Mesothelial cell of epicardium (in vitro differentiated cells): ENCODE data around the gene CP. TPM values are rescaled to one million over a fixed set of nuclear protein-coding genes. Genes with fewer than 3 reads are reported as not detected.

Experiments used
- DNase-seq, 2 experiments: peaks; one replicate each; pipeline ENCODE4 v3.0.0; 2021; ENCODE audit warnings: low spot score in 2 of 2; ENCODE audit not compliant: unreplicated experiment in 2 of 2
- H3K27ac Mint-ChIP-seq: 2 replicates; pipeline ENCODE4 v1.8.0; 2021; ENCODE audit warnings: mixed read lengths
- H3K27me3 Mint-ChIP-seq: 2 replicates; pipeline ENCODE4 v1.8.0; 2021; ENCODE audit warnings: low read depth, mixed read lengths
- H3K36me3 Mint-ChIP-seq: 2 replicates; pipeline ENCODE4 v1.8.0; 2021; ENCODE audit warnings: mixed read lengths
- H3K4me1 Mint-ChIP-seq: 2 replicates; pipeline ENCODE4 v1.8.0; 2021; ENCODE audit warnings: mixed read lengths
- H3K4me3 Mint-ChIP-seq: 2 replicates; pipeline ENCODE4 v1.8.0; 2021; ENCODE audit warnings: mild to moderate bottlenecking, moderate library complexity, mixed read lengths
- H3K9me3 Mint-ChIP-seq: 2 replicates; pipeline ENCODE4 v1.8.0; 2021; ENCODE audit warnings: mixed read lengths
- CTCF ChIP-seq: fragments of 200-600 bp; sonication (generic); IDR thresholded peaks from one replicate; pipeline ENCODE4 v1.5.0; 2021; ENCODE audit warnings: antibody characterized with exemption; ENCODE audit not compliant: unreplicated experiment
- total RNA-seq: library from RNA; stranded (reverse); gene quantifications from 3 replicates; pipeline ENCODE4 v1.2.1, GENCODE V29; 2021

CP gene
- total RNA-seq, 1 donor from 2014 or later, result 22.6 TPM

GRCh38 chr3:149179220-149179619 lies 42.4 kb downstream of the CP start:
- DNase-seq, result no peak
- no peak overlapping the region for H3K4me3 Mint-ChIP-seq
- peaks cover 32% of the 10 kb centered on the region for H3K36me3 Mint-ChIP-seq
- peaks cover 9% of the 10 kb centered on the region for H3K9me3 Mint-ChIP-seq
- no peak overlapping the region for H3K27ac Mint-ChIP-seq
- H3K27me3 Mint-ChIP-seq, result no peaks in the 10 kb centered on the region
- TF ChIP-seq CTCF, result no peak
- H3K4me1 Mint-ChIP-seq, result peaks cover 5% of the 10 kb centered on the region

GRCh38 chr3:149177122-149177521 lies 44.5 kb downstream of the CP start:
- Mint-ChIP-seq H3K27me3 (no peaks in the 10 kb centered on the region), H3K9me3 (peaks cover 12% of the 10 kb centered on the region), H3K4me3 (no peak overlapping the region), H3K27ac (no peak overlapping the region), H3K36me3 (peaks cover 47% of the 10 kb centered on the region), H3K4me1 (peaks cover 7% of the 10 kb centered on the region)
- no peak for DNase-seq
- TF ChIP-seq CTCF, result no peak

- H3K4me3 Mint-ChIP-seq, result no peak overlapping the region
- no peak for TF ChIP-seq CTCF
- DNase-seq, result no peak
- H3K27me3 Mint-ChIP-seq, result no peaks in the 10 kb centered on the region
- H3K4me1 Mint-ChIP-seq, result peaks cover 7% of the 10 kb centered on the region
- no peak overlapping the region for H3K27ac Mint-ChIP-seq
- peaks cover 12% of the 10 kb centered on the region for H3K9me3 Mint-ChIP-seq
- H3K36me3 Mint-ChIP-seq, result peaks cover 59% of the 10 kb centered on the region
Observed at GRCh38 chr3:149174901-149175300, 46.7 kb downstream of the CP start.

- Mint-ChIP-seq H3K27ac (no peak overlapping the region), H3K36me3 (peaks cover 54% of the 10 kb centered on the region), H3K27me3 (no peaks in the 10 kb centered on the region), H3K4me3 (no peak overlapping the region), H3K4me1 (peaks cover 7% of the 10 kb centered on the region), H3K9me3 (peaks cover 3% of the 10 kb centered on the region)
- TF ChIP-seq CTCF, result no peak
- DNase-seq, result no peak
Observed at GRCh38 chr3:149170672-149171071, 51.0 kb downstream of the CP start.

- Mint-ChIP-seq H3K27ac (no peak overlapping the region), H3K27me3 (no peaks in the 10 kb centered on the region), H3K4me1 (no peaks in the 10 kb centered on the region), H3K4me3 (no peak overlapping the region), H3K9me3 (no peaks in the 10 kb centered on the region), H3K36me3 (peaks cover 48% of the 10 kb centered on the region)
- DNase-seq, result no peak
- no peak for TF ChIP-seq CTCF
Observed at GRCh38 chr3:149167898-149168297, 53.7 kb downstream of the CP start.

GRCh38 chr3:149163066-149163465 lies 58.6 kb downstream of the CP start:
- no peak for DNase-seq
- Mint-ChIP-seq H3K27me3 (no peaks in the 10 kb centered on the region), H3K9me3 (no peaks in the 10 kb centered on the region), H3K4me1 (no peaks in the 10 kb centered on the region), H3K4me3 (no peak overlapping the region), H3K36me3 (peaks cover 49% of the 10 kb centered on the region), H3K27ac (no peak overlapping the region)
- no peak for TF ChIP-seq CTCF
